Erythroblast (primary cell): ENCODE measurements around the gene RALGPS1.
"Not testable (repeated sequence)": the region's sequence is repeated elsewhere in the genome, so short reads cannot be mapped to it uniquely, and the experiment has no call there.

ENCODE experiments used
- DNase-seq, 2 experiments: peaks; one replicate each; lab custom pipeline; 2025; lab: John Stamatoyannopoulos, UW
- GATA1 ChIP-seq: IDR thresholded peaks from 2 replicates; pipeline ENCODE4 v1.6.1; 2011; ENCODE audit warnings: low read depth, mild to moderate bottlenecking, control low read depth, low read length, moderate library complexity
- POLR2A ChIP-seq: IDR thresholded peaks from 2 replicates; pipeline ENCODE4 v1.6.1; 2011; ENCODE audit warnings: mild to moderate bottlenecking, low read length

RALGPS1 gene

DNA sequence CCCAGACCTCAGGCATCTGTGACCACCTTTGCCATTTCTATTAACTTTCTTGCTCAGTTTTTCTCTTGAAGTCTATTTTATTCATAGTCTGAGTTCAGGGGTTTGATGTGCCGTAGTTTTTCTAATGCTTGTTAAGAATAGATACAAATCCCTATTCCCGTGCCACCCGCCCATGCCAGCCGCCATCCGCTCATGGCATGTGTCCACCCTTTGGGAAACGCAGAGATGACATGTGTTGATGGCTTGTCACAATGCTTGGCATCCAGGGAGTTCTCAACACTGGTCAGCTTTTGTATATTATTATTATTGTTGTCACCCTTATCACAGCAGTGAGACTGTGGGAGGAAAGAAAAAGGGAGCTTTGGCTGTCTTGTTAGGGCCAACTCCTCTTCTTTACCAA lies 225.2 kb downstream of the RALGPS1 start:
- no peak for DNase-seq
- TF ChIP-seq GATA1 (no peak), POLR2A (no peak)

DNA sequence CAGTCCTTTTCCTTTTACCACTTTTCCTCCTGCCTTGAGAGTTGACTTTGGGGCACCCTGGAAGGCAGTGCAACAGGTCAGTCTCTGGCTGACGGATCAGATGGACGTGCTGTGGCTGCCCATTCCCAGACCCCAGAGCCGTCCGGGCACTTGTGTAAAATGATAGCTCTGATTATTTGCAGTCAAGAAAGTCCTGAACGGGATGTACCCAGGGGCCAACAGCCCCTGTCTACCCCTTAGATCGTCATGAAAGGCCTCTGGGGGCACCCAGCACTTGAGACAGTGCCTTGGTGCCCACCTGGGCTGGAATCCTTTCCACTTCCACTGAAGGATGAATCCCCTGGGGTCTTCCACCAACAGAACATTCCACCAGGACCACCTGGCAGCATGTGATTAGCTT lies 225.6 kb downstream of the RALGPS1 start:
- TF ChIP-seq GATA1 (no peak), POLR2A (no peak)
- DNase-seq = no peak

DNA sequence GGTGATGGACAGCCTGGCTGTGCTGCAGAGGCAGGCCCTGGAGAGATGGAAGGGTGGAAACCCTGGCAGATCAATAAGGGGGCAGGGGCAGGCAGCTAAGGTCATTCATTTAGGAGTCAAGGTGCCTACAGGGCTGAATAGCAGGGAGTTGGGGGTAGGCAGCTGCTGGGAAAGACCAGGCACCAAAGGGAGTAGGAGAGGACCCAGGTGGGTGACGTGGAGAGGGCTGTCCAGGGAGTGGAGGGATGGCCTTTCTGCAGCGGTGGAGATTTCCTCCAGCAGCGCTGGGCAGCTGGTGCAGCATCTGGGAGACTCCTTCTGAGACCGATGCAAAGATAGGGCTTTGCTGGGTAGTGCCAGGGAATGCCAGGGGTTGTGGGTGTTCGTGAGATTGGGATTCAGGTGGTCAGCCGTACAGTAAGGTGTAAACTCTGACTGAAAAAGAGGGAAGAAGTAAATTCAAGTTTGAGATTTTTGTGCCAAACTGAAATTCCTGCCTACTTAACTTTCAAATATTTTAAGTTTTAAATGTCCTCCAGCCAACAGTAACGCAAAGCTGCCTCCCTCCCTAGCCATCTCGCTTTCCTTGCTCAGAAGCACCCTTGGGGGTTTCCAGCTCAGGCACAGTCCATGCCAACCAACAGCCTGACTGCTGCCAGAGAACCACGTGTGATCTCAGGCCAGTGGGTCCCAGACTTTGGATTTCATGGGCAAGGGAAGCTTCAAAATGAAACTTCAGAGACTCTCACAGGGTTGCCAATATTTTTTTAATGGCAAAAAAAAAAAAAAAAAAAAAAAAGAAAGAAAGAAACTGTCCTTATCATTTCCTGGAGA lies 226.5 kb downstream of the RALGPS1 start:
- no peak for TF ChIP-seq GATA1

DNA sequence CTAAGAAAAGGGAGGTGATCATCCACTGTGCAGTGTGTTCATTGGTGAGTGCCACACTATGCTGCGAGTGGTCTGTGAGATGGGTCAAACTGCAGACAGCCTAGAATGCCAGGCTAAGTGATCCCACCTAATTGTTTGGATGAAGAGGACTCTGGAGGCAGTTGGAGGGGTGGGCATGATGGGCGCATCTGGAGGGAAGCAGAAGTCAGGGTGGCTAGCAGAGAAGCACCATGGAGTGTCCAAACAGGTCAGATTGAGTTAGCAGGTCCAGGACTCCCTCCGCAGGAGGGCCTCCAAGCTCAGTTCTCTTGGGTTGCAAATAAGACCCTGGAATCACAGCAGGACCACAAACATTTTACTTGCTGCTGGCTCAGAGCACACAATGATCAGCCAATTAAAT lies 227.7 kb downstream of the RALGPS1 start:
- TF ChIP-seq GATA1 = no peak
- TF ChIP-seq POLR2A = no peak
- no peak for DNase-seq

More for the DNA sequence above, 226.5 kb downstream of the RALGPS1 start:
- no peak for DNase-seq

DNA sequence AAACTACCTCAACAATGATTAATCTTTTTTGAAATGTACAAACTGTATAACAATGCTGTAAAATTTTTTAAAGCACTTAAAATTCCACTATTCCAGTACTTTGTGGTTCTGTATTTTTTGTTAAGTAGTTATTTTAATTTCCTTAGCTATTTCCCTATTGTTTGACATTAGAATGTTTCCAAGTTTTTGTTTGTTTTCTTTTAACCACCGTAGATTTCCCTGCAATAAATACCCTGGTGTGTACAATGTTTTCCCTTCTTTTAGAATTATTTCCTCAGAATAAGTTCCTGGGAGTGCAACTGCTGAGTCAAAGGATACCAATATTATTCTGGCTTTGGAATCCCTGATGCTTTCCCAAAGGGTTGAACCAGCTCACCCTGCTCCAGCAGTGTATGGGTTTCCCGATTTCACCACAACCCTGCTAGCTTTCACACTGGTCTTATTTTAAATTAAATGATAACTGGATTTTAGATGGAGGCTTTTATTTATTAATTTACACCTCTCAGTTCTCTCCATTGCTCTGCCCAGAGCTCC lies 228.4 kb downstream of the RALGPS1 start:
- DNase-seq = no peak
- TF ChIP-seq GATA1 (no peak), POLR2A (no peak)

DNA sequence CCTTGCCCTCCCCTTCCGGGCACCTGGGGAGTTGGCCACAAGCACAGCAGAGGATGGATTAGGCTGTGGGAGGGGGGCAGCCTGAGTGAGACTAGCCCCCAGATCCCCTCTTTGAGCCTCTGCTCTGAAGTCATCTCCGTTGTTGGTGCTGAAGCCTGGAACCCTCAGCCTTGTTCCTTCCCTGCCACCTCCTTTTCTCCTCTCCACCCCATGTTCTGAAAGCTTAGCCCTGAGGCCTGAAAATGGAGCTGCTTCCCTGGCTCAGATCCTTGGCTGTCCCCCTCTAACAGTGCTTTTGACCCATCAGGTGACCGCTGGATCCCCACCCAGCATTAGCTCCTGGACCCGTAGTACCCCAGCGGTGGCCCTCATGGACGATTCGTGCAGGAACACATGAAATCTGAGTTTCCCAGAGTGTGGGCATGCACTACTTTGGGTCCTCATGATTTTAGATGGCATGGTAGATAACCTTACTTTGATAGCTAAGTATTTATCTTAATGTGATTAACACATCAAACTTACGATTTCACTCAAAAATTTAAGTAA lies 229.4 kb downstream of the RALGPS1 start:
- no peak for DNase-seq
- TF ChIP-seq GATA1 (no peak), POLR2A (no peak)

DNA sequence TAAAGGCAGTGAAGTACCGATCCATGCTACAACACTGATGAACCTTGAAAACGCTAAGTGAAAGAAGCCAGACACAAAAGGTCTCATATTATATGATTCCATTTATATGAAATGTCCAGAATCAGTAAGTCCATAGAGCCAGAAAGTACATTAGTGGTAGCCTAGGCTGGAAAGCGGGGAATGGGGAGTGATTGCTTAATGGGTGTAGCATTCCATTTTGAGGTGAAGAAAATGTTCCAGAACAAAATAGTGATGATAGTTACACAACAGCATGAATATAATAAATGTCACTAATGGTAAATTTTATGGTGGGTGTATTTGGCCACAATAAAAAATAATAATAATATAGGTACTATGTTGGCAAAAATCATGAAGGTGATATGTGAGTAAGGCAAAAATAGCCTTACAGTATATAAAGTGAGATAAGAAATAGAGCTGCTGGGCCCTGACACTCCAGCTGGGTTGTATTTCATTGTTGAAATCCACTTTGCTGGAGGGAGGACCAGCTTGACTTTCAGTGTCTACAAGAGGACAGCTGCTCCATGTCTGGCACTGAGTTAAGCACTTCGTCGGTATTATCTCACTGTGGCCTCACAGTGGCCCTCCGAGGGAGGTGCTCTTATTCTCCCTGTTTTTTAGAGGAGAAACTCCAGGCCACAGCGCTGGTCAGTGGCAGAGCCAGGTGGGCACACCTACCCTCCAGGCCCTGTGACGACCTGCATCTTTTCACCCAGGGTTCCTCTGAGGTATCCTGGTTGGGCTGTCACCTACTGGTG lies 230.3 kb downstream of the RALGPS1 start:
- no peak for TF ChIP-seq POLR2A
- TF ChIP-seq GATA1 = no peak
- DNase-seq = no peak

DNA sequence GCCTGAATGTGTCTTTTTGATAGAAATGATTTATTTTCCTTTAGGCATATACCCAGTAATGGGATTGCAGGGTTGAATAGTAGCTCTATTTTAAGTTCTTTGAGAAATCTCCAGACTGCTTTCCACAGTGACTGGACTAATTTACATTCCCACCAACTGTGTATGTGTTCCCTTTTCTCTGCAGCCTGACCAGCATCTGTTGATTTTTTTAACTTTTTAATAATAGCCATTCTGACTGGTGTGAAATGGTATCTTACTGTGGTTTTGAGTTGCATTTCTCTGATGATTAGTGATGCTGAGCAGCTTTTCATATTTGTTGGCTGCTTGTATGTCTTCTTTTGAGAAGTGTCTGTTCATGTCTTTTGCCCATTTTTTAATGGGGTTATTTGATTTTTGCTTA lies 232.3 kb downstream of the RALGPS1 start:
- DNase-seq = not testable (repeated sequence)

DNA sequence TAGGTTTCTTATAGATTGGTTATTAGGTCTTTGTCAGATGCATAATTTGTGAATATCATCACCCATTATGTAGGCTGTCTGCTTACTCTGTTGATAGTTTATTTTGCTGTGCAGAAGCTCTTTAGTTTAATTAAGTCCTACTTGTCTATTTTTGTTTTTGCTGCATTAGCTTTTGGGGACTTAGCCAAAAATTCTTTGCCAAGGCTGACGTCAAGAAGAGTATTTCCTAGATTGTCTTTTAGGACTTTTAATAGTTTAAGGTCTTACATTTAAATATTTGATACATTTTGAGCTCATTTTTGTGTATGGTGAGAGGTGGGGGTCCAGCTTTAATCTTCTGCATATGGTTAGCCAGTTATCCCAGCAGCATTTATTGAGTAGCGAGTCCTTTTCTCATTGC lies 232.7 kb downstream of the RALGPS1 start:
- no peak for DNase-seq
- TF ChIP-seq GATA1 = no peak

DNA sequence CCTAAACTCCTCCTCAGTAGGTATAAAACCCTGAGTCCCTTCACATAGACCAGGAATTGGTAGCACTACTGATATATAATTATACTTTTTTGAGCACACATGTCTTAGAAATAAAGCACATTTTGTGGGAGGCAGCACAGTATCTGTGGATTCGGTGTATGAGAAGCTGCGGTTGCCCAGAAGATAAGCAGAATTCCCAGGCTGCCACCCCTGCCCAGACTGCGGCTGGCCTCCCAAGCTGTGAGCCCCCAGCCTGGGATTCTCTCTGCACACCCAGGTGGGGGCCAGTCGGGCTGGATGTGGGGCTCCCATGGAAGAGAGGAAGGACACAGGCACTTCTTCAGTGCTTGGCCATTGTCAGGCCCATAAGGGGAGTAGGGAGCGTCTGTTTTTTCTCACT lies 233.4 kb downstream of the RALGPS1 start:
- TF ChIP-seq GATA1 (no peak), POLR2A (no peak)
- DNase-seq = no peak

DNA sequence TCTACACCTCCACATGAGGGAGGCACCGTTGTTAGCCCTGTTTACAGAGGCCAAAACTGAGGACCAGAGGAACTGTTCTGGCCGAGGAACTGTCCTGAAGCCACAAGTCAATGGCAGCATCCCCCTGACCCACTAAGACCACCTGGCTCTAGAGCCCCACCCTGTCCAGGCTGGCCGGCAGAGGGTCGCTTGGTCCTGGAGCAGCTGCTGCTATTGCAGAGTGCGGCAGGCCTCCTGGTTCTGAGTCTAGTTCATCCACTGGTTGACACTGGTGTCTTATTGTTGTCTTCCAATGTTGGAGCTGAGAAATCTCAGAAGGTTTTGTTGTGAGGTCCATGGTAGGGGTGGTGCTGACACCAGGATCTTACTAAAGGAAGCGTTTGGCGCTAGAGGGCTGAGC lies 234.4 kb downstream of the RALGPS1 start:
- no peak for TF ChIP-seq GATA1
- TF ChIP-seq POLR2A = no peak
- DNase-seq = no peak

DNA sequence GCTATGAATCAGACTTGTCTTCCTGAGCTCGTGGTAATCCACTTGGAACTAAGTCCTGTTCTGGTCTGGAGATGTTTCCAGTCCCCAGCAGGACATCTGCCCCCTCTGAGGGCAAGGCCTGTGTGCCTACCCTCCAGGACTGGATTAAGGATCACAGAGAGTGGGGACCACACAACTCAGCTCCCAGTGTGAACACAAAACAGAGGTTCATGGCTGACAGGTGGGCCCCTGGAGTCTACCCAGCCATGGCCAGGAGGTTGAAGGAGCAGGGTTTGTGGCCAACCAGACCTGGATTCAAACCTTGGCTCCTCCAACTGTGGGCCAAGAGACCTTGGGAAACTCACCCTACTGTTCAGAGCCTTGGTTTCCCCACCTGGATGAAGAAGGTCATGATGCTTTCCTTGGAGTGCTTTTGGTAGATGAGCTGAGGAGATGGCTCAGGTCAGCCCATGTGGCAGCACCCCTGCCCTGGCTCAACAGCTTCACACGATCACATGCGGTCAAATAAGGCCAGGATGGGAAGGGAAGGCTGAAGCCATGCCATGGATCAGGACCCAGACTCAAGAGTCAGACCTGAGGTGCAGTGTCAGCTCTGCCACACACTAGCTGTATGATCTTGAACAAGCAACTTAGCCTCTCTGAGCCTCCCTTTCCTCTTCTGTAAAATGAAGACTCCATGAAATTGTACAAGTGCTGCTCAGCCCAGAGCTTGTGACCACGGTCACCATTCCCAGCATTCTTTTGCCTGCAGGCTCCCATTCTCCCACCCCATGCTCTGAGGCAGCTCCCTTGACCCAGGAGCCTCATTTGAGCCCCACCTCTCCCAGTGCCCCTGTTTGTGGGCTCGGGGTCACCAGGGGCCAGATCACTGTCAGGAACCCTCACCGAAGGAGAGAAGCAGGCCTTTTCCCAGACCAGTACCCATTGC lies 235.1 kb downstream of the RALGPS1 start:
- no peak for DNase-seq
- TF ChIP-seq POLR2A (no peak), GATA1 (no peak)

DNA sequence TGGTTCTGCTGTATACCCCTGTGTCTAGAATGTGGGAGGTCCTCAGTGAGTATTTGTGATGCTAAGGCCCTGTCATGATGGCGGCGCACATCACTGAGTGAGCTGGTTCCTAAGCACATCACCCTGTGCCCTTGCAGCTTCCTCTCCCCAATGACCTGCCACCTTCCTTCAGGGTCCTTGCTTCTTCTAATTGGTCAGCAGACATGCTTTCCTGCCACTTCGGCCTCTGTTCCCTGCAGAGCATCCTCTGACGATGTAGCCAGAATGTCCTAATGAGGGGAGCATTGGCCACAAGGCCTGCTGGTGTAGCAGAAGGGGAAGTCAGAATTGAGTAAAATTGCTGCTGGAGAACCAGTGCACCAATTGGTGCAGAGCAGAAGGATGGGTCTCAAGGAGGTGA lies 238.9 kb downstream of the RALGPS1 start:
- DNase-seq = no peak

DNA sequence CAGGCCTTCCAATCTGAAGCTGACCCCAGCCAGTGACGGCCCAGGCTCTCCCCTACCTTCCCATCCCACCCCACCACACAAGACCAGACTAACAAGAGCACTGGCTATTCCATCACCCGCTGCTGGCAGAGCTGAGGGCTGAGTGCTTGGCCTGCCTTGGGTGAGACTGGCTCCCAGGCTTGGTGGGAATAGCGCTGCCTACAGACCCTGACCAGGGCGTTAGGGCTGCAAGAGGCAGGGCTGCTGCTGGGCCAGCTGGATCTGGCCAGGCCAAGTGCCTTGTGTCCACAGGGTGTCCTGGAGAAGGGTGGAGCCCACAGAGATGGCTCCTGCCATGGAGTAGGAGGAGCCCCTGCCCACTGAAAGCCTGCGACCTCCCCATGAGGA lies 239.4 kb downstream of the RALGPS1 start:
- TF ChIP-seq POLR2A = no peak
- no peak for TF ChIP-seq GATA1
- DNase-seq = no peak

More for the DNA sequence above, 238.9 kb downstream of the RALGPS1 start:
- no peak for TF ChIP-seq GATA1
- TF ChIP-seq POLR2A = no peak
